ENCODE data around the gene LCE3D. TPM values are rescaled to one million over a fixed set of nuclear protein-coding genes. Genes with fewer than 3 reads are reported as not detected.
"Not testable (repeated sequence)": the region's sequence is repeated elsewhere in the genome, so short reads cannot be mapped to it uniquely, and the experiment has no call there.

Gene LCE3D
- total RNA-seq, 2 donors from 2014 or later, result not detected

DNA sequence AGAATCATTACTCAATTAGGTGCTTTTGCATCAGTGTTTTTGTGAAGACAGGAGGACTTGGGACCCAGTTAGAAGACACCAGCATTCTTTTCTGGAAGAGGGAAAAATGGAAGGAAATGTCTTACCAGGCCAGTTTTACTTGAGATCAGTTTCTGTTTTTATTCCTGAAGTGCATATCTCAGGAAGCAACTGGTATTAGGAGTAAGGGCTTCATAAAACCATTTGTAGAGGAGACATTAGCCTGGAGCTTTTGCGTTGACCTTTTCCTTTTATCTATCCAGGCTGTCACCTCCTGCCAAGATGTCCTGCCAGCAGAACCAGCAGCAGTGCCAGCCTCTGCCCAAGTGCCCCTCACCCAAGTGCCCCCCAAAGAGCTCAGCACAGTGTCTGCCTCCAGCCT lies 33.2 kb upstream of the LCE3D start, which contains the start of gene LCE3B:
LCE3B (plus strand) TSS at position 301 of the 400 bp plus-strand sequence; CDS start at position 301, 0 bp downstream.
- Histone ChIP-seq H3K27me3 (replicated peaks; ENCODE audit: insufficient read depth) (no peaks in the 10 kb centered on the region), H3K36me3 (no peaks in the 10 kb centered on the region), H3K27ac (no peak within 1 kb of the TSS), H3K4me1 (ENCODE audit: control insufficient read depth in 1 of 2, low read depth in 2 of 2) (no peaks in the 10 kb centered on the region), H3K4me3 (no peak within 1 kb of the TSS), H3K9me3 (no peaks in the 10 kb centered on the region)
- ATAC-seq (ENCODE audit: insufficient number of reproducible peaks, low FRiP score, low read depth), result no peak
- TF ChIP-seq, protein P1, sequence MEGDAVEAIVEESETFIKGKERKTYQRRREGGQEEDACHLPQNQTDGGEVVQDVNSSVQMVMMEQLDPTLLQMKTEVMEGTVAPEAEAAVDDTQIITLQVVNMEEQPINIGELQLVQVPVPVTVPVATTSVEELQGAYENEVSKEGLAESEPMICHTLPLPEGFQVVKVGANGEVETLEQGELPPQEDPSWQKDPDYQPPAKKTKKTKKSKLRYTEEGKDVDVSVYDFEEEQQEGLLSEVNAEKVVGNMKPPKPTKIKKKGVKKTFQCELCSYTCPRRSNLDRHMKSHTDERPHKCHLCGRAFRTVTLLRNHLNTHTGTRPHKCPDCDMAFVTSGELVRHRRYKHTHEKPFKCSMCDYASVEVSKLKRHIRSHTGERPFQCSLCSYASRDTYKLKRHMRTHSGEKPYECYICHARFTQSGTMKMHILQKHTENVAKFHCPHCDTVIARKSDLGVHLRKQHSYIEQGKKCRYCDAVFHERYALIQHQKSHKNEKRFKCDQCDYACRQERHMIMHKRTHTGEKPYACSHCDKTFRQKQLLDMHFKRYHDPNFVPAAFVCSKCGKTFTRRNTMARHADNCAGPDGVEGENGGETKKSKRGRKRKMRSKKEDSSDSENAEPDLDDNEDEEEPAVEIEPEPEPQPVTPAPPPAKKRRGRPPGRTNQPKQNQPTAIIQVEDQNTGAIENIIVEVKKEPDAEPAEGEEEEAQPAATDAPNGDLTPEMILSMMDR (IDR thresholded peaks at IDR 0.05), result no peak
- no peak for DNase-seq (ENCODE audit: low spot score)

DNA sequence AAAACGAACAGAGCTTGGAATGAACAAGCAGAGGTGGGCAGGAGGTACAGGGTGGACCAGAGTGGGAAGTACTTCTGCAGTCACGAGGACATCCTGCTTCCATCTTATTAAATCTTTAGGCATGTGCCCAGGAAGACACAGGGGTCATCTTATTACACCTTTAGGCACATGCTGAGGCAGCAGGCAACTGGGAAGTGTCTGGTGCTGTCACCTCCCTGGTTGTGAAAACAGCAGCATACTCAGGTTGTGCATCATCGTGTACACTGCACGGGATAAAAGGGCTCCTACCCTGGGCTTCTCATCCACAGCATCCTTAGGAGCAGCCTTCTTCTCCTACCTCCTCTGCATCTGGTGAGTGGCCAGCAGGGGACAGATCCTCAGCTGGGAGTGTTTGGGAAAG lies 19.6 kb upstream of the LCE3D start, which contains the start of gene LCE3C:
LCE3C (plus strand) TSS at position 301 of the 400 bp plus-strand sequence. CDS start 498 bp downstream, outside the sequence.
- ATAC-seq (ENCODE audit: insufficient number of reproducible peaks, low FRiP score, low read depth) (no peak), DNase-seq (ENCODE audit: low spot score) (no peak)
- Histone ChIP-seq H3K27me3 (replicated peaks; ENCODE audit: insufficient read depth) (no peaks in the 10 kb centered on the region), H3K9me3 (no peaks in the 10 kb centered on the region), H3K36me3 (no peaks in the 10 kb centered on the region), H3K27ac (no peak within 1 kb of the TSS), H3K4me1 (ENCODE audit: control insufficient read depth in 1 of 2, low read depth in 2 of 2) (no peaks in the 10 kb centered on the region), H3K4me3 (no peak within 1 kb of the TSS)
- TF ChIP-seq, protein P1 (IDR thresholded peaks at IDR 0.05), result no peak

DNA sequence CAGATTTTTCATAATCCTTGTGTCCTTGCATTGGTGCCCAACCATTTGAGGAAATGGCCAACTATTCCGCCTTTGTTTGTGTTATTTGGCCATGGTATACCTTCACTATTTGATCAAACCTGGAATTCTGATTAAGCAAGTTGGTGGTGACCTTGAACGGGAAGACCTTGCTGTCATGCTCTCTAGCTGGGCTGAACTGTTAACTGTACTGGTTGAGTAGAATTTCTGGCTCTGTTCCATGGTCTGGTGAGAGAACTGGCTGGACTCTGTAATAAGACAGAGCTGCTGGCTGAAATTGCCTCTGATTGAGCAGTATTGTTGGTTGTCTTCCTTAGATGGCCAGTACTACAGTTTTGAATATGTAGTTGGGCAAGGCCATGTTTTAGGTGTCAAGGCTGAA lies 16.7 kb upstream of the LCE3D start:
- H3K9me3 ChIP-seq, result no peaks in the 10 kb centered on the region
- no peak overlapping the region for H3K4me3 ChIP-seq
- no peaks in the 10 kb centered on the region for H3K27me3 ChIP-seq (replicated peaks; ENCODE audit: insufficient read depth)
- ATAC-seq (ENCODE audit: insufficient number of reproducible peaks, low FRiP score, low read depth) (no peak), DNase-seq (ENCODE audit: low spot score) (no peak)
- no peaks in the 10 kb centered on the region for H3K36me3 ChIP-seq
- TF ChIP-seq, protein P1 (IDR thresholded peaks at IDR 0.05), result no peak
- no peaks in the 10 kb centered on the region for H3K4me1 ChIP-seq (ENCODE audit: control insufficient read depth in 1 of 2, low read depth in 2 of 2)
- H3K27ac ChIP-seq, result no peak overlapping the region

DNA sequence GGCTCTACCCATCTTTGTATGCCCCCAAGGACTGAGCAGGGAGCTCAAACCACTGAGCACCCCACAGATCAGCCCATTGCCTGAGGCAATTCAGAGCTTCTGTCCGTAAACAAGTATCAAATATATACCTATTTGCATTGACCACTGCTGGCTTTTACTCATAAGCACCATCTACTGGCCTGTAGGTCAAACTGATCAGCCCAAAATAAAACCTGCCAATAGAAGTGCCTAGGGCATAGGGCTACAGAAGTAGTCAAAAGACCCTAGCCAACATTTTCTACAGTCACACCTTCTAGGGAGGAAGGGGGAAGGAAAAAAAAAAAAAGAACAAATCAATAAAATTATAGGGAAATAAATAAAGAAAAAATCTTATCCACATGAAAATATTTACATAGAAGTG lies 5.3 kb upstream of the LCE3D start:
- Histone ChIP-seq H3K27ac (no peak overlapping the region), H3K4me3 (no peak overlapping the region), H3K4me1 (ENCODE audit: control insufficient read depth in 1 of 2, low read depth in 2 of 2) (no peaks in the 10 kb centered on the region), H3K36me3 (no peaks in the 10 kb centered on the region), H3K9me3 (no peaks in the 10 kb centered on the region), H3K27me3 (replicated peaks; ENCODE audit: insufficient read depth) (no peaks in the 10 kb centered on the region)
- DNase-seq (ENCODE audit: low spot score) (no peak), ATAC-seq (ENCODE audit: insufficient number of reproducible peaks, low FRiP score, low read depth) (no peak)
- TF ChIP-seq, protein P1 (IDR thresholded peaks at IDR 0.05), result no peak

DNA sequence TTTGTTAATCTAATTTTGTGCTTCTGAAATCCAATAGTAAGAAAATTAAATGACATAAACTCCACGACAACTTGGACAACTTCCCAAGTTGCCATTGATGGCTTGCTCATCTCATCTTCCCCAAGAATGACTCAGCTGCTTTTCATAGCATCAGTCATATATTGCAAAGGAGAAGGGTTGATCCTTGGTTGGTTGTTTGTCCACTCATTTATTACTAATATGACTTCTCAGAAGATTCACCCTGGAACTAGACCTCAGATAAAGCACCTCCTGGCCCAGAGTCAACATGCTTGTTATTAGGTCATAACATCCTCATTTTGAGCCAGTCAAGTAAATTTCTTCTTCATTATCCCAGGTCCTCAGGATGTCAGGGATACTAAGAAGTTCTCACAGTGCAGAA lies 2.3 kb upstream of the LCE3D start:
- H3K9me3 ChIP-seq, result no peaks in the 10 kb centered on the region
- ATAC-seq (ENCODE audit: insufficient number of reproducible peaks, low FRiP score, low read depth), result no peak
- no peaks in the 10 kb centered on the region for H3K36me3 ChIP-seq
- no peaks in the 10 kb centered on the region for H3K27me3 ChIP-seq (replicated peaks; ENCODE audit: insufficient read depth)
- H3K27ac ChIP-seq, result no peak overlapping the region
- no peak overlapping the region for H3K4me3 ChIP-seq
- TF ChIP-seq, protein P1 (IDR thresholded peaks at IDR 0.05), result no peak
- no peak for DNase-seq (ENCODE audit: low spot score)
- H3K4me1 ChIP-seq (ENCODE audit: control insufficient read depth in 1 of 2, low read depth in 2 of 2), result no peaks in the 10 kb centered on the region

DNA sequence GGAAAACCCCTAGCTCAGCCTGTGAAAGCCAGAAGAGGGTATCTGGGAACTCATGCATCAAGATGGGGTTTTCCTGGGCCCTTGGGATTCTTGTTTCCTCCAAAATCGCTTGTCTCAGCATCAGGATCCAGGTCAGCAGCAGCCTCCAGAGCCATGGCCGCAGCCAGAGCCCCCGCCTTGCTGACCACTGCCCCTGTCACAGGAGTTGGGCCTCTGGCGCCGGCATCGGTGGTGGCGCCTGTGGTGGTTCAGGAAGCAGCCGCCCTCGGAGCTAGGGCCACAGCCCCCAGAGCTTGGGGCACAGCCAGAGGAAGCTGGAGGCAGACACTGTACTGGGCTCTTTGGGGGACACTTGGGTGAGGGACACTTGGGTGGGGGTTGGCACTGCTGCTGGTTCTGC lies 790 bp downstream of the LCE3D start:
- not testable (repeated sequence) for H3K9me3 ChIP-seq; H3K4me3 ChIP-seq; H3K4me1 ChIP-seq (ENCODE audit: control insufficient read depth in 1 of 2, low read depth in 2 of 2); H3K27me3 ChIP-seq (replicated peaks; ENCODE audit: insufficient read depth); DNase-seq (ENCODE audit: low spot score); H3K36me3 ChIP-seq; H3K27ac ChIP-seq; ATAC-seq (ENCODE audit: insufficient number of reproducible peaks, low FRiP score, low read depth)

Measured in thoracic aorta (tissue), 2 donors.